Right ventricle myocardium superior (tissue), 1 donor: Measurements from ENCODE around the gene GNA14. TPM values are rescaled to one million over a fixed set of nuclear protein-coding genes. Genes with fewer than 3 reads are reported as not detected.
"Not testable (repeated sequence)": the region's sequence is repeated elsewhere in the genome, so short reads cannot be mapped to it uniquely, and the experiment has no call there.

Experiments
- ATAC-seq: fragments of 200-7000 bp; cut with Tn5 transposase; one replicate; pipeline ENCODE4 v1.9.1; 2020; ENCODE audit warnings: mild to moderate bottlenecking; ENCODE audit not compliant: poor library complexity
- DNase-seq: peaks from one replicate; pipeline ENCODE4 v3.0.0-alpha.2; 2020
- intact Hi-C: fragments of 100-400 bp; cut with DNase I; formaldehyde crosslinking; loops from one replicate; pipeline ENCODE4 v1.11.2; 2022
- total RNA-seq: library from RNA; stranded (reverse); fragmentation: NEBNext Ultra II Directional; extraction: Animal tissue kit (Norgen Biotek cat#: 25700); gene quantifications from one replicate; pipeline ENCODE4 v1.2.1, GENCODE V29; 2021
- donor health status: DM: no; HTN: yes; CAD: no; lungs with severe emphysema.

GNA14 gene
- total RNA-seq, 1 donor from 2014 or later = 1.9 TPM

DNA sequence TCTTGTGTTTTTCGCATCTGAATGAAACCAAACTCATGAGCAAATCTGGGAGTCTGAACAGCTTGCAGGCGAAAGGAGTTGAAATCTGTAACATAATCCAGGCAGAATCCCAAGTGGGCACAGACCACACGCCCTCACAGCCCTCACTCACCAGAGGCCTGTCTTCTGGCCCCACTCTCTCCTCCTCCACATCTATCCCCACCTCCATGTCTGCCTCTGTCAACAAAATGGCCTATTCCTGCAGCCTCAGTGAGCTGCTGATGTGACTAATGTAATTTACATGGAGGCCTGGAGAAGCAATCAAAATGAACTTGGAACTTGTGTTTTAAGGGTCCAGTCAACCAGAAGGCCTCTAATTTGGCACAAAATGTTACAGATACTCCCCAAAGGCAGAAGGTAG, 136.6 kb downstream of the GNA14 start:
- intact Hi-C loops = no loop called here
- ATAC-seq = no peak
- DNase-seq = no peak

DNA sequence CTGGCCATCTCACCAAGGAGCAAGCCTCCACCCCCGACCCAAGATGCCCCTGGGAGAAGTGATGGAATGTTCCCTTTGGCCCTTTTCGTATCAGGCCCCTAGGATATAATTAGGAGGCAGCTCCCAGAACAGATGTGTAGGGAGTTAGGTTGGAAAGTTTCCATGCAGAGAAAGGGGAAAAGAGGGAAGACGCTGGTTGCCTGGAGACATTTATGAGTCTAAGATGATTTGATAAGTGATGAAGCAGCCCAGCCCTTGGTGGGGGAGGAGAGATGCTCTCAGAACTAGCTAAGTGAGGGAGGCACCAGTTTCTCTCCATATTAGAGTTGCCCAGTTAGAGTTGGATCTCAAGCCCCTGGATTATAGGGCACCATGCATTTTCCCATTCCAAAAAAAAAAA, 137.5 kb downstream of the GNA14 start:
- intact Hi-C loops = no loop called here
- ATAC-seq = no peak
- no peak for DNase-seq

DNA sequence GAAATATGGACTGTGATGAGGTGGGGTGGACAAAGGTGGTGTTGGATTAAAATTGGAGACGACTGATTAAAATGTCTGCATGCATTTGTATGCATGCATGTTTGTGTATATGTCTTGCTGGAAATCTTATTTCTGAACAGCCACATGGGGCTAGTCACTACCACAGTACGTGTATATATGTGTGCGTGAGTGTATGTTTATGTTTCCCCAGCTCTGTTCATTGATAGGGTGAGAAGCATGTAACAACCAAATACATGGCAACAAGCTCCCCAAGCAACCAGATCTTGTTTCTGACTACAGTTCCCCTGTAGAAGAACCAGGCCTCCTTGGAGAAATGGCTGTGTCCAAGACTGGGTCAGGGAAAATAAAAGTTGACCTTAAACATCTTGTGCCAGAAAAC, 139.7 kb downstream of the GNA14 start:
- ATAC-seq = no peak
- intact Hi-C loops = no loop called here
- DNase-seq = no peak

DNA sequence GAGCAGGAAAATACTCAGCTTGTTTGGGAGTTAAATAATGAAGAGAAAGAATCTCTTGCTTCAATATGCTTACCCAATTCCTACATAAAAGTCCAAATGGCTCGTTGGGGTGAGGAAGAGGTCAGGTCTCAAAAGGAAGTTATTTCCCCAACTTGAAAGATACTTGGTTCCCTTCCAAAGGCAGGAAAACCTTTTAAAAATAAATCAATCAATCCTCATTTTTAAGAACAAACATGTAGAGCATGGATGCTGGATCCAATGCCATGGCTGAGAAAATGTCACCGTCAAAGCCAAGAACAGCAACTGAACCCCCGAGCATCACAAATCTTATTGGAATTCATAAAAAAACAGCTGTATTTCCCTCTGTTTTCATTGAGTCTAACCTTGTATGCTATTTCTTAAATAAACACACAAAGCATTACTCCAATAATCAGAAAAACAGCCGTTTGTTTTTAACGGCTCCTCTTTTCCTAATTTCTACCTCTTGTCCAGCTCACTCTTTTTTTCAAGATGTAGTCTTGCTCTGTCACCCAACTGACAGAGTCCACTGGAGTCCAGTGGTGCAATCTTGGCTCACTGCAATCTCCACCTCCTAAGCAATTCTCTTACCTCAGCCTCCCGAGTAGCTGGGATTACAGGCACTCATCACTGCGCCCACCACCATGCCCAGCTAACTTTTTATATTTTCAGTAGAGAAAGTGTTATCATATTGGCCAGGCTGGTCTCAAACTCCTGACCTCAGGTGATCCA, 140.7 kb downstream of the GNA14 start:
- DNase-seq (no peak), ATAC-seq (peak; percentile 75)
- intact Hi-C loops = no loop called here

DNA sequence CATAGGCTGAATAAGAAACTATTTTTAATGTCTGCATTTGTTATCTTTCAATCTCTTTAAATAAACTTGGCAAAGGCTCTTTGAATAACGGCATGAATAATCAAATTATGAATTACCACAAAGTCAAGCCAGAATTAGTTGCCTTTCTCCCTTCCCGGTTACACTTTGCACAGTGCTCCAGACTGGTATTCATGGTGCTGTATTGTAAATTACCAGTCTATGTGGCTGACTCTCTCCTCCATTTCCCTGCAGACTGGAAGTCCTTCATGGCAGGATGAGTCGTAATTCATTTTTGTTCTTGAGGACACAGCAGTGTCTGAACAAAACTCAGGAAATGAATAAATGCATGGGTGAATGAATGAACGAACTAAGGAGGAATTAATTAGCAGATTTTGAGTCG, 142.9 kb downstream of the GNA14 start:
- intact Hi-C loops = no loop called here
- DNase-seq (no peak), ATAC-seq (no peak)

DNA sequence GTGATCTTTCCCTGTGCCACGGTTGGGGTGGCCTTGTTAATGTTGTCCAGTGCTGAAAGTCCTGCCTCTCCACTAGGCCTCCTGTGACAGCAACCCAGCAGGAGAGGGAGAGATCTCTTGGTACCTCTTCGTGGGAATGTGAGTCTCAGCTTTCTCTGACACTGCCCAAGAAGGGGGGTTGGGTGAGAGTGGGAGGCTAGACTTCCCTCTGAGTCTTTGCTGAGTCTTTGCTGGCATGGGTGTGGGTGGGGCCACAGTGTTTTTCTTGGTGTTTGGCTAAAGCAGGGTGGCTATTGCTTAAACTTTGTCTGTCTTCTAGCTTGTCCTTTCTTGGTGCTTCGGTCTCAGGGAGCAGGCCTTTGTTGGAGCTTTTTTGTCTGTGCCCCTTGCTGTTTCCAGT, 145.6 kb downstream of the GNA14 start:
- no peak for DNase-seq
- intact Hi-C loops = no loop called here
- no peak for ATAC-seq

DNA sequence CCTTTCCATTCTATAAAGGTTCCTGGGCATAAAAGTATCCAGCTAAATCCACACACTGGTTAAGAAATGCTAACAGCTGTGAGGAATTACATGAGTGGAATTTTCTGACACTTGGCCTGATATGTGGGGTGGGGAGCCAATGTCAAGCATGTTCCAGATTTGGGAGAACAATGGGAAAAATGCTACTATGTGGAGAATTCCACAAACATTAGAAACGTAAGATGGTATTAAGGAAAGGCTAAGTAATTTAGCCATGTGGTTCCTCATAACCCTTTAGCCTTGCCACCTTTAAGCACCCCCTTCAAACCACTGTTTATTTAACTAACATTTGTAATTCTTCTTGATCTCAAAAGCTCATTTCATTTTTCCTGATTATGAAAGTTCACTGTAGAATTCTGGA, 149.2 kb downstream of the GNA14 start:
- ATAC-seq = peak; percentile 80
- intact Hi-C loops = no loop called here
- no peak for DNase-seq

DNA sequence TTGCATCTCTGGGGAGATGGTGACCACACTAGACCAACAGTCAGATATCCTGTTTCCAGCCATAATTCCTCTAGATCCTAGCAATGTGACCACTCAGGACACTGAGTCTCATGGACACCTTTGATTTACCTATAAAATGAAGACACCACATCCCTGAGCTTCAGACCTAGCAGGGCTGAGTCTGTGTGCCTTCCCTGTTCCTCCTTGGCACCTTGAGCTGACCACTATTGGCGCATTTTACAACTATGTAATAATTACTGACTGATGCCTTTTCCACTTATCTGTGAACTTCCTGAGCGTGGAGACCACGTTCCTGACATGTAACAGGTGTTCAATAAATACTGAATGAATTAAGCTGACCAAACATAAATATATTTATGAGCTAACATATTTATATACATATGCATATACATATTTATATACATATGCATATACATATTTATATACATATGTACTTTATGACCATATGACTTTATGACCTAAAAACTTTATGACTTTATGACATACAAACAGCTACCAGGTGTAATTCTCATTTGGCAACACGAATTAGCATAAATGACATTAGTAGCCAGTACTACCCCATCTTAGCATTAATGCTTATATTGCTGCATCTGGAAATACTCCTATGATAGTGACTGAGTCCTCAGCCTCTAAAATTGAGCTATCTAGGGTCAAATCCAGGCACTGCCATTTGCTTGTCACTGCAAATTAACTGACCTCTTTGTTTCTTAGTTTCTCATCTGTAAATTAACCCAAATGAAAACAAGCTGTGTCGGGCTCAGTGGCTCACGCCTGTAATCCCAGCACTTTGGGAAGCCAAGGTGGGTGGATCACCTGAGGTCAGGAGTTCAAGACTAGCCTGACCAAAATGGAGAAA, 150.6 kb downstream of the GNA14 start:
- intact Hi-C loops = no loop called here
- ATAC-seq (no peak), DNase-seq (no peak)

DNA sequence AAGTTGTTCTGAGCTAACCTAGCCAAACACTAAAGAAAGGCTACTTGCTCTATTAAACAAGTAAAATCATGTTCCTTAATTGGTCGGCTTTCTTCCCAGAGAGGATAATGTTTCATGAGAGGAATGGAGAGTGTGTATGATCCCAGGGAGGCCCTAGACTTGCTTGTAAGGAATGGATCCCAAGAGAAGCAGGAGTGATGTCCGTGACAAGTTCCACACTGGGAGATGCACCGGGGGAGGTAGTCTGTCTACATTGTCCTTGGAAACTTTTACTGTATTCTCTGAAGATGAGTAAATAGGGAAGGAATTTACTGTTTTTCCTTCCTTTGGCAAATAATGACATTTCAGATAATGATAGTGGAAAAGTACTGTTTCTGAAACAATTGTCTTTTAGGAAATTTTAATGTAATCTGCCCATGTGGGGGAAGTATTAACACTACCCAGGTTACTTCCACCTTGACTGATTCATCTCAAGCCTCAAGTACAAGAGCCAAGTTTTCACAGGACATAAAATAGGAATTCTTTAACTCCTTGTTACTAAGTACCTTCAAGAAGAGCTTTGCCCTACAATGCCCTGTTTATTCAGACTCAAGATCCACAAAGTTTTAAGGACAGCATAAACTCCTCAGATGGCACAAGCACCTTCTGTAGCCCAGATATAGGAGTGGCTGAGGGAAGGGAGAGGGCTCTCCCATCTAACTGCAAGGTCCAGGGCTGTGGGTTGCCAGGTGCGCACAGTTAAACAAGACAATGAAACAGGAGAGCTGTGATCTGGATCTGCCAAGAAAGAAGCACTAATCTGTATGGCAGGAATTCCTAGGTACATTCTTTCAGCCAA, 152.1 kb downstream of the GNA14 start:
- DNase-seq (no peak), ATAC-seq (peak; percentile 82)
- intact Hi-C loops = no loop called here

DNA sequence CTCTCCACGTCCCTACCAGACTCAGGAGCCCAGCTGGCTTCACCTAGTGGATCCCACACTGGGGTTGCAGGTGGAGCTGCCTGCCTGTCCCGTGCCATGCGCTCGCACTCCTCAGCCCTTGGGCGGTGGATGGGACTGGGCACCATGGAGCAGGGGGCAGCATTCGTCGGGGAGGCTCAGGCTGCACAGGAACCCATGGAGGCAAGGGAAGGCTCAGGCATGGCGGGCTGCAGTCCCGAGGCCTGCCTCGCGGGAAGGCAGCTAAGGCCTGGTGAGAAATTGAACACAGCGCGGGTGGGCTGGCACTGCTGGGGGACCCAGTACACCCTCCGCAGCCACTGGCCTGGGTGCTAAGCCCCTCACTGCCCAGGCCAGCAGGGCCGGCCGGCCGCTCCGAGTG, 157.8 kb downstream of the GNA14 start:
- intact Hi-C loops, DNase-seq, ATAC-seq: not testable (repeated sequence)

DNA sequence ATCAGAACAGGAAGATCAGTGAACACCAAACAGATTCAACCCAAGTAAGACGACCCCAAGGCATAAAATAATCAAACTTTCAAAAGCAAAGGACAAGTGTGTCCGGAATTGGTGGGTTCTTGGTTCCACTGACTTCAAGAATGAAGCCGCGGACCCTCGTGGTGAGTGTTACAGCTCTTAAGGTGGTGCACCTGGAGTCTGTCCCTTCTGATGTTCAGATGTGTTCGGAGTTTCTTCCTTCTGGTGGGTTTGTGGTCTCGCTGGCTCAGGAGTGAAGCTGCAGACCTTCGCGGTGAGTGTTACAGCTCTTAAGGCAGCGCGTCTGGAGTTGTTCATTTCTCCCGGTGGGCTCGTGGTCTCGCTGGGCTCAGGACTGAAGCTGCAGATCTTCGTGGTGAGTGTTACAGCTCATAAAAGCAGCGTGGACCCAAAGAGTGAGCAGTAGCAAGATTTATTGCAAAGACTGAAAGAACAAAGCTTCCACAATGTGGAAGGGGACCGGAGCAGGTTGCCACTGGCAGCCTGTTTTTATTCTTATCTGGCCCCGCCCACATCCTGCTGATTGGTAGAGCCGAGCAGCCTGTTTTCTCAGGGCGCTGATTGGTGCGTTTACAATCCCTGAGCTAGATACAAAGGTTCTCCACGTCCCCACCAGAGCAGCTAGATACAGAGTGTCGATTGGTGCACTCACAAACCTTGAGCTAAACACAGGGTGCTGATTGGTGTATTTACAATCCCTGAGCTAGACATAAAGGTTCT, 158.5 kb downstream of the GNA14 start:
- DNase-seq, ATAC-seq, intact Hi-C loops: not testable (repeated sequence)

DNA sequence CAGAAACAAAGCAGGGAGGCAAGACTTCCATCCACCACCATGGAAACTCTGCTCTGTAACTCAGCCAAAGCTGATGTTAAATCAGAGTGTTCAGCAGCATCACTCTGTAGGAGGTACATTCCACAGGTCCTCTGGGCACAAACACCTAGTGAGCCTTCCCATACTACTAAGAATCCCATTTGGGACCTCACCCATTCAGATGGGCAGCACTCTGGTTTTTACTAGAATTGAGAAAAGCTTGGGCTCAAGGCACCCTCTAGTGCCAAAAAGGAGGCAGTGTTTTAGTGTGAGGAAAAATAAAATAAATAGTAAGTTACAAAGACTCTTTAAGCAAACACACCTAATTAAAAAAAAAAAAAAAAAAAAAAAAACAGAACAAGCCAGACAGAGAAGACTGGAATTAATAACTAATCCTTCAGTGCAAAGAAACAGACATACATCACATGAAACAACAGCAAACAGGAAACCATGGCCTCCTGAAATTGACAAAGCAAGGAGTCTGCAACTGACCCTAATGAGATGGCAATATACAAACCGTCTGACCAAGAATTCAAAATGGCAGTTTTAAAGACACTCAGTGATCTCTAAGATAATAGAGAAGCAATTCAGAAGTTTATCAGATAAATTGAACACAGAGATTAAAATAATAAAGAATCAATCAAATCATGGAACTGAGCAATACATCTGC, 159.5 kb downstream of the GNA14 start:
- ATAC-seq (no peak), DNase-seq (no peak)
- intact Hi-C loops = no loop called here

DNA sequence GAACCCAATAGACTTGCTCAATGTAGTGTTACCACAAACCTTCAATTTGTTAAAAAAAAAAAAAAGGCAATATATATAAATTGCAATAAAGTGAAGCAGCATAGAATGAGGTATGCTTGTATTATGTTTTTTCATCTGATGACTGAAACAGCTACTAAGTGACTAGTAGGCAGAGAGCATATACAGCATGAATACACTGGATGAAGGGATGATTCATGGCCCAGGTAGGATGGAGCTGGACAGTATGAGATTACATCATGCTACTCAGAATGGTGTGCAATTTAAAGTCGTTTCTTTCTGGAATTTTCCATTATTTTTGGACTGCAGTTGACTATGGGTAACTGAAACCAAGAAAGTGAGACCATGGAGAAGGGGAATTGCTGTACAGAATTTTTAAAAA, 161.2 kb downstream of the GNA14 start:
- ATAC-seq = no peak
- DNase-seq = no peak
- intact Hi-C loops = no loop called here

DNA sequence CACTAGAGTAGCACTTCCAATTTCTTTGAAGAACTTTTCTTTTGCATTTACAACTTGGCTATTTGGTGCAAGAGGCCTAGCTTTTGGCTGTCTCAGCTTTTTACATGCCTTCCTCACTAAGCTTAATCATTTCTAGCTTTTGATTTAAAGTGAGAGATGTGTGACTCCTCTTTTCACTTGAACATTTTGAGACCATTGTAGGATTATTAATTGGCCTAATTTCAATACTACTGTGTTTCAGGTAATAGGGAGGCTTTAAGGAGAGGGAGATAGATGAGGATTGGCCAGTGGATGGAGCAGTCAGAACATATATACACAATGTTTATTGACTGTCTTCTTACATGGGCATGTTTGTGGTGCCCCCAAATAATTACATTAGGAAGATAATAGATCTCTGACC, 161.7 kb downstream of the GNA14 start:
- no peak for DNase-seq
- intact Hi-C loops = no loop called here
- no peak for ATAC-seq

DNA sequence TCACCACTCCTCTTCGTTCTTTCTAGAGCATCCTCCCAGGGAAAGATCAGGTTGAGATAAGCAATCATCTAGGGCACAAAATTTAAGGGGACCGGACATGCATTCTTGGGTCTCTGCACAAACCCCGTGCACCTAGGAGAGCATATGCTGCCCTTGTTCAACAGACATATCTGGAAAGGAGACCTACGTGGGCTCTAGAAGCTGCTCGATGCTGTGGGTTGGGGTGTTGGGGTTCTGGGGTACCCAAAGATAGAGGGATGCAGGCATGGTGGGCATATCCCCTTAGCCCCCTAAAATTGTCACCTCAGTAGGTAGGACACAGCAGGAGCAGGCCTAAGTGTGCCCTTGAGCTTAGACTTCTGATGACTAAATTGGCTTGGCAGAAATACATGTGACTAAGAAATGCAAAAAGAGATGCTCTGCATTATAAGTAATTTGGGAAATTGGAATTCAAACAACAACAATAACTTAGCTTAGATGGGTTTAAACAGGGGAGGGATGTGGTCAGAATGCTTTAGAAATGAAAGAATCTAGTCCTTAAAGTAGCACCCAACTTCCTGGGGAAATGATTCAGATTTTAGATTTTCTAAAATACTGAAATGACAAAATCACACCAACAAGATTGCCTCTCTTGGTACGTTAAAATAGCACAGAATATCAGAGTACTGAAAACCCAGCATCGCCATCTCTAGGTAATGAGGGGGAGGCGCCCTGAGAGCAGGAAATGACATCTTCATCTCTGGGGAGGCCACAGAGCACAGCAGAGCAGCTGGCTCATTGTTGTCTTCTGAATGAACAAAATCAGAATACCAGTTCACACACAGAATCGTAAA, 172.3 kb downstream of the GNA14 start:
- peak; percentile 77 for ATAC-seq

DNA sequence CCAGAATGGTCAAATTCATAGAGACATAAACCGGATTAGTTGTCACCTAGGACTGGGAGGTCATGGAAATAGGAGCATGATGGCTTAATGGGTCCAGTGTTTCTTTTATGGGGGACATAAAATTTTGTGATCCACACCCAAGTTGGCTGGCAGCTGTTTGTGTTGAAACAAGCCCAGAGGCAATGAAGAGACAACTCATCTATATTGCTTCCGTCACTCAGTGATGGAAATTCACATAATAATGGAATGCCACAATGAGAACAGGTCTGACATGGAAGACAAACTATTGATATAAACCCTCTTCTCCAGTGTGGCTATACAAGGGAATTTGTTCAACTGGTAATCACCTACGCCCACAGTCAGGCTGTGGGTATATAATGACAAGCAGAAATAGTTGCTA, 173.2 kb downstream of the GNA14 start:
- no peak for ATAC-seq
- intact Hi-C loops = no loop called here

More for the DNA sequence above, 172.3 kb downstream of the GNA14 start:
- no peak for DNase-seq
- intact Hi-C loops = no loop called here

DNA sequence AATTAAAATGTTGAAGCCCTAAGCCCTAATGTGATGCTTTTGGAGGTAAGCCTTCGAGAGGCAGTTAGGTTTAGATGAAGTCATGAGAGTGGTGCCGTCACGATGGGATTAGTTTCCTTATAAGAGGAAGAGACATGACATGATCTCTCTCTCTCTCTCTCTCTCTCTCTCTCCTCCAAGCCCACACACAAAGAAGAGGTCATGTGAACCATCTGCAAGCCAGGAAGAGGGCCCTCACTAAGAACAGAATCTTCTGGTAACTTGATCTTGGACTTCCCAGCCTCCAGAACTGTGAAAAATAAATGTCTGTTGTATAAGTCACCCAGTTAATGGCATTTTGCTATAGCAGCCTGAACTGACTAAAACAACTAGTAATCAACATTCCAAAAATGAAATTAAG, 175.5 kb downstream of the GNA14 start:
- DNase-seq (no peak), ATAC-seq (no peak)
- intact Hi-C loops = no loop called here

More for the DNA sequence above, 173.2 kb downstream of the GNA14 start:
- no peak for DNase-seq
